Fibroblast of peridontal ligament (primary cell): Measurements from ENCODE around the gene AKAP8L.
A peak's percentile ranks its signal among the peaks of the same experiment; 100 is the strongest.

Experiments
- DNase-seq: peaks from one replicate; pipeline ENCODE4 v3.0.0-alpha.2; 2010; ENCODE audit errors: extremely low read depth

The AKAP8L gene

GRCh38 chr19:15449620-15450527, 31.1 kb upstream of the AKAP8L start, which contains the start of gene WIZ:
TSS of gene WIZ (minus strand) at chr19:15449956. CDS start at chr19:15448307, 1,649 bp downstream.
- peak; percentile 35 for DNase-seq

DNA sequence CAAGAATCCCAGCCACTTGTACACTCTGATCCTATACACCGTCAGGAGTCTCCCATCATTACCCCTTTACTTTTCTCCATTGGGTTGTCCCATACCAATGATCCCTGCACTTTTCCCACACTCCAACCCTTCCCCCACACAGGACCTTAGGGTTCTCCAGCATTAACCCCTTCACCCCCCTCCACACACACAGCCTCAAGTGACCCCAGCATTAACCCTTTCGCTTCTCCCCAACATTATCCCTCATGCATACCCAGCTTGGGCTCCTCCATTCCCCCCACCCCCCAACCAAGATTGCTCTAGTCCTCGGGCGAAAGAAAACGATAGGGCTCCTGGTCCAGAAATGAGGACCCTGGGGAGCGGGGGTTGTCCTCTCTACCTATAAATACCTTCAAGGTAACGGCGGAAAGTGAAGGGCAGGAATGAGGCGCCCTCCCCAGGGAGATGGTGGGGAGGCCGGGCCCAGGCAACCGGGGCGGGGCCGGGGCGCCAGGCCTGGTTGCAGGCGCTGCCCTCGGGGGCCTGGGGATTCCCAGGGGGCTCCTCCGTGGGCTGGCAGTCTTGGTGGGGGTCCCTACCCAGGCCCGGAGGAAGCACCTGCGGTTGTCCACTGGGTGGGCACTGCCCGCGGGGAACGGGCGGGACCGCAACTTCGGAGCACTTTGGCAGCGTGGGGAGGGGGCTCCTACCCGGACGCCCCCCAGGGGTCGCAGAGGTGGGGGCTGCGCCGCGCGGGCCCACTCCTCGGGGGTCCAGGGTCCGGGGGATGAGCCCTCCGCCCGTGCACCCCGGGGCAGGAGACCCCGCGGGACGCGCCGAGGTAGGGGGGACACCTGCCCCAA, 30.2 kb upstream of the AKAP8L start:
- no peak for DNase-seq

GRCh38 chr19:15448044-15448777, 29.4 kb upstream of the AKAP8L start:
- DNase-seq = no peak

- no peak for DNase-seq
Observed at GRCh38 chr19:15447057-15447456, 28.3 kb upstream of the AKAP8L start.

GRCh38 chr19:15445807-15446376, 27.1 kb upstream of the AKAP8L start:
- DNase-seq = no peak

DNA sequence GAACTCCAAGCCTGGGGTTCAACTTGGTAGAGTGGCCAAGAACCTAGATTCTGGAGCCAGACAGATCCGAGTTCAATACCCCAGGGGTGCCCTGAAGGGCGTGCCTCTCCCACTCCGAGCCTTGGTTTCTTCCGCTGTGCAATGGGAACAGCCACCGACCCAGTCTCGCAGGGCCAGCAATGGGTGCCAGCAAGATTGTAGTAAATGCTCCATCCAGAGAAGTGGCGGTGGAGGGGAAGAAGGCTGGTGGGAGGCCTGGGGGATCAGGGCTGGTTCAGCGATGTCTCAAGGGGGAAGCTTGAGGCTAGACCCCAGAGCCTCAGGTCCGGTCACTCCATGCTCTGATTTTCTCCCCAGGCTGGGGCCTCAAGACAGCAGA, 26.4 kb upstream of the AKAP8L start:
- no peak for DNase-seq

GRCh38 chr19:15444505-15445226, 25.9 kb upstream of the AKAP8L start:
- no peak for DNase-seq

DNA sequence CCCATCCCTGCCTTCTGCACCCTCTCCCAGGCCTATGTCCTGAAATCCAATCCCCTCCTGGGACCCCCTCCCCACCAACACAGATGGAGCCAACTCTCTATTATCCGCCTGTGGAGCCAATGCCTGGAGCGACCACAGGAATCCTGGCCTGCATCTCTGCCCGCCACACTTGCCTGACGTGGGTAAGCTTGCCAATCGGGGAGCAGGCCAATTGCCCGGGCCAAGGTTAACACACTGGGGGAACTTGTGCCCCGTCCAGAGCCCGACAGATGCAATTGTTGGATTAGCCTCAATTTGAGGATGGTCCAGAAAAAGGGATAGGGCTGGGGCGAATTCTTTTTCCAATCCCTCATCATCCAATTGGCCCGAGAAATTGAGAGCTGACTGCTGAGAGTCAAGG, 25.1 kb upstream of the AKAP8L start:
- no peak for DNase-seq

- DNase-seq = no peak
Observed at GRCh38 chr19:15443325-15443724, 24.5 kb upstream of the AKAP8L start.

DNA sequence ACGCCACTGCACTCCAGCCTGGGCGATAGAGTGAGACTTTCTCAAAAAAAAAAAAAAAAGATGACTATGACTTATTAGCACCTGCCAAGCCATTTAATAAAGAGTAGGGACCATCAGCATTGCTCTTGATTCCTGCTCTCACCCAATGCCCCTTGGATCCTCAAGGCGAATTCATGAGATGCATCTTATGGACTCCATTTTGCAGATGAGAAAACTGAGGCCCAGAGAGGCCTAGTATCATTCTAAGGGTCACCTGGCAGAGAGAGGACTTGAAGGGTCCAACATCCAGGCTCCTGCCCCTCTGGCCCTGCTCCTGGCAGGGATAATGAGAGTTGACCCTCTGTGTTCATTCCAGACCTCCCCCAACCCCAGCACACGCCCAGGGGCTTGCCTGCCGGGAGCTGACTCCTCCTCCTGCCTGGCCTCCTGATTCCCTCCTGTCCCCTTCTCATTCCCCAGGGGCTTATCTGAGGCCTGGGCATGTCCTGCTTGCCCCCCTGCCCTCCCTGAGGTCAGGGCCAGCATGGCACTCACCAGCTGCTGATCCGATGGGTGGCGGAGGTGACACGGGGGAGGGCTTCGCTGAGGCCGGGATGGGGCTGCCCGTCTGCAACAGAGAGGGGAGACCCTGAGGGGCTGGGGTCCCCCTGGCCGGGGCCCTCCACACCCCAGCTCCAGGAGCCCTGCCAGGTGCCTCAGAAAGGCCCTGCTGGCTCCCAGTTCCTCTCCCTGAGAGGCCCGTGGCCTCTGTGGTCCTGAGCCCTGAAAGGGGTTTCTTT, 23.5 kb upstream of the AKAP8L start:
- no peak for DNase-seq

DNA sequence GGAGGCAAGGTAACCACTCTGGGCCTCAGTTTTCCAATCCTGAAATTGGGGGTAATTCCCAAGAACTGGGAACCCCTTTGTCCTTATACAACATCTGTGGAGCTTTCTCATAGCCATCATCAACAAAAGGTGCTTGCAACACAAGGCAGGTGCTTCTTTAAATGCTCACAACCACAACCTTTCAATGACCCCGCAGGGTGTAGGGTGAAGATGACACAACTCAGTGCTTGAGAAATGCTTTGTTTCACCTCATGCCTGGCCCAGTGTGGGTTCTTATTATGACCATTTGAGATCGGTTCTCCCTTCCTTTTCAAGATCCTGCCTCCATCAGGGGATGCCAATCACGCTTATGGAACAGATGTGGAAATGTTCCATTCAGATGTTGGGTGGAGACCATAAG, 22.5 kb upstream of the AKAP8L start:
- no peak for DNase-seq

DNA sequence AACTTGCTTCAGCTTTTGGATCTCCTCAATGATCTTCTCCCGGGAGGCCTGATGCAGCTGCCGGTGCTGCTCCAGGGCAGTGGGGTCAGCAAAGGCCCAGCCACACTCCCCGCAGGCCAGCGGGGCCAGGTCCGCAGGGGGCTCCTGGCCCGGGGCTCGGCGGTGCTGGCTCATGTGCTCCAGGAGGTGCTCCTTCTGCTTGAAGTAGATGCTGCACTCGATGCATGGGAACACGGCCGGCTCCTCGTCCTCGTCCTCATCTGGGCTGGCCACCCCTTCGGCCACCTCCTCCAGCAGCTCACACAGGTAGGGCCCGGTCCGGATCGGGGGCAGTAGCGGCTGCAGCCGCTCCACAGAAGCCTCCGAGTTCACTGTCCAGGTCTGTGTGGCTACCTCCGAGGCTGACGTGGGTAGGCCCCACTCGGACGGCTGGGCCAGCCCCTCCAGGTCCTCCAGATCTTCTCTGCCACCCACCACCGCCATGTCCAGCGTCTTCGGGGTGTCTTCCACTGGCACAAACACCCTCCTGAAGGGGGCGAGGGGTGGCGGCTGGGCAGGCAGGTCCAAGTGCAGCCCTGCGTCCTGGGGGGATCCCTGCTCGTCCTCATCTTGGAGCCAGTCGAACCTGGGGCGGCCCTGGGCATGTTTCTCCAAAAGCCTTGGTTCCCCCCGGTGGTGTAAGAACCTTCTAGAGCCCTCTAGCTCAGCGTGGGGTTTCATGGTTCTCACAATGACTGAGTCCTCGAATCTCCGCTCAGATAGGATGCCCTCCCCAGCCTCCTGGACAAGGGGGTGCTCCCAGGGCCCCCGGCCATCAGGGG, 21.2 kb upstream of the AKAP8L start:
- no peak for DNase-seq

GRCh38 chr19:15439078-15439799, 20.5 kb upstream of the AKAP8L start:
- no peak for DNase-seq

DNA sequence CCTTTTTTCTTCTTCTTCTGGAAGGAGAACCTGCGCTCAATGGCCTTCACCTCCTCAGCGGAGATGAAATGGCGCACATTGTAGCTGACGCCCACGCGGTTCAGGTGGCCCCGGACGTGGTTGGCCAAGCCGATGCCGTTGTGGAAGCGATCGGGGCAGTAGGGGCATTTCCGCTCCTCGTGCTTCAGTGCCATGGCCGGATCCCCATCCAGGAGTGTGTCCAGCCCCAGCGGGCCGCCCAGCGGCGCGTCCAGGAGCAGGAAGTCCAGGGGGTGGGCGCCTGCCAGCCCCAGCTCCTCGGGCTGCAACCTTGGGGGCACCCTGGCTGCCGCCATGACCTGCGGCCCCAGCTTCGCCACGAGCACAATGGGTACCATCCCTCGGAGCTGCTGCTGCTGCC, 19.8 kb upstream of the AKAP8L start:
- no peak for DNase-seq

GRCh38 chr19:15438124-15438496, 19.3 kb upstream of the AKAP8L start:
- DNase-seq = no peak

- peak; percentile 36 for DNase-seq
Observed at GRCh38 chr19:15437355-15438123, 18.8 kb upstream of the AKAP8L start.

GRCh38 chr19:15436826-15437110, 18.0 kb upstream of the AKAP8L start:
- DNase-seq = no peak
